ENCODE measurements around the gene SYT15B. TPM values are rescaled to one million over a fixed set of nuclear protein-coding genes. Genes with fewer than 3 reads are reported as not detected.

SYT15B gene
- 1.4 TPM for total RNA-seq

GRCh38 chr10:47763554-47764175, at the start of gene SYT15B:
SYT15B (minus strand) TSS chr10:47763592; CDS start chr10:47762640, 952 bp downstream.

Other genes starting within 250 kb of the SYT15B start
- gene AGAP9, start 240.0 kb downstream of the SYT15B start, total RNA-seq, result 1.6 TPM
- 1.6 TPM for gene NPY4R2, start 155.1 kb upstream of the SYT15B start, total RNA-seq
- not detected for gene FAM25C, start 236.2 kb upstream of the SYT15B start, total RNA-seq